OCI-LY7 (cell line): ENCODE measurements around the gene CLDN10. TPM values are rescaled to one million over a fixed set of nuclear protein-coding genes. Genes with fewer than 3 reads are reported as not detected.

Source experiments
- Bru-seq: library from RNA; stranded (reverse); fragments of 400-500 nt; gene quantifications from one replicate; lab custom pipeline; 2021; lab: Mats Ljungman, UMichigan
- BruChase-seq, 2 experiments: library from RNA; stranded (reverse); fragments of 400-500 nt; gene quantifications; one replicate each; lab custom pipeline; 2021; lab: Mats Ljungman, UMichigan
- BruUV-seq: library from RNA; stranded (reverse); fragments of 400-500 nt; replicated peaks from 2 replicates; lab custom pipeline; 2021; lab: Mats Ljungman, UMichigan
- CTCF ChIA-PET: fragments of 300-600 bp; sonication (Branson Sonifier 250); formaldehyde crosslinking; loops from one replicate; lab custom pipeline; 2022; ENCODE audit warnings: antibody characterized with exemption; ENCODE audit not compliant: unreplicated experiment; lab: Charles Lee
- POLR2A ChIA-PET: fragments of 300-600 bp; sonication (Branson Sonifier 250); formaldehyde crosslinking; loops from one replicate; lab custom pipeline; 2022; ENCODE audit warnings: antibody characterized with exemption; lab: Charles Lee
- DNase-seq: peaks from one replicate; pipeline ENCODE4 v3.0.0-alpha.2; 2015; ENCODE audit warnings: low spot score
- H2AFZ ChIP-seq: fragments of 200-600 bp; sonication (generic), shearing (Covaris generic); 2 replicates; pipeline ENCODE4 v1.6.1; 2014; ENCODE audit warnings: mild to moderate bottlenecking, antibody characterized with exemption, low read length, moderate library complexity
- H3K27ac ChIP-seq: fragments of 200-600 bp; sonication (generic); 2 replicates; pipeline ENCODE4 v1.5.1; 2014; ENCODE audit warnings: mixed run types, low read depth, mild to moderate bottlenecking, moderate library complexity, low read length, inconsistent platforms; ENCODE audit not compliant: poor library complexity, severe bottlenecking
- H3K36me3 ChIP-seq: fragments of 200-600 bp; sonication (generic); 2 replicates; pipeline ENCODE4 v1.6.1; 2014; ENCODE audit warnings: mild to moderate bottlenecking, antibody characterized with exemption, low read length, moderate library complexity, mixed read lengths; ENCODE audit not compliant: insufficient read depth
- H3K4me1 ChIP-seq: fragments of 200-600 bp; sonication (generic); 2 replicates; pipeline ENCODE4 v1.5.1; 2014; ENCODE audit warnings: mild to moderate bottlenecking, low read length; ENCODE audit not compliant: insufficient read depth, poor library complexity, severe bottlenecking
- H3K4me2 ChIP-seq: fragments of 200-600 bp; sonication (generic); 2 replicates; pipeline ENCODE4 v1.6.1; 2014; ENCODE audit warnings: mild to moderate bottlenecking, low read length
- H3K4me3 ChIP-seq: fragments of 200-600 bp; sonication (generic); 2 replicates; pipeline ENCODE4 v1.5.1; 2014; ENCODE audit warnings: mild to moderate bottlenecking, low read depth, low read length; ENCODE audit not compliant: poor library complexity, severe bottlenecking
- H3K79me2 ChIP-seq: fragments of 200-600 bp; sonication (generic); 2 replicates; pipeline ENCODE4 v1.6.1; 2016; ENCODE audit warnings: low read depth, mild to moderate bottlenecking, low read length, moderate library complexity, mixed read lengths; ENCODE audit not compliant: insufficient read depth
- H3K9me2 ChIP-seq: fragments of 200-600 bp; sonication (generic); 2 replicates; pipeline ENCODE4 v1.6.1; 2016; ENCODE audit warnings: mild to moderate bottlenecking, low read length, mixed read lengths; ENCODE audit not compliant: insufficient read depth
- H3K9me3 ChIP-seq: fragments of 200-600 bp; sonication (generic); 2 replicates; pipeline ENCODE4 v1.6.1; 2014; ENCODE audit warnings: mild to moderate bottlenecking, mixed run types, low read length, mixed read lengths
- H4K20me1 ChIP-seq: fragments of 200-600 bp; sonication (generic); 2 replicates; pipeline ENCODE4 v1.6.1; 2014; ENCODE audit warnings: mild to moderate bottlenecking, antibody characterized with exemption, low read length, moderate library complexity, mixed read lengths; ENCODE audit not compliant: insufficient read depth
- EZH2phosphoT487 ChIP-seq: fragments of 200-600 bp; sonication (generic); IDR thresholded peaks from 2 replicates; pipeline ENCODE4 v1.6.1; 2018; ENCODE audit warnings: low read depth, borderline replicate concordance, mild to moderate bottlenecking, mixed run types, antibody characterized with exemption, low read length, moderate library complexity, mixed read lengths
- intact Hi-C: fragments of 100-400 bp; cut with micrococcal nuclease; formaldehyde crosslinking; loops from one replicate; pipeline ENCODE4 v1.10.0; 2022; ENCODE audit not compliant: unreplicated experiment
- long read RNA-seq: library from polyadenylated mRNA; stranded (forward); transcript quantifications from one replicate; pipeline ENCODE4 v2.0.0, GENCODE V29; 2022
- total RNA-seq, 2 experiments: library from RNA; depleted of rRNA in 1 of 2; stranded (reverse); fragments of >200 nt in 1 of 2; shearing (Covaris generic) in 1 of 2; gene quantifications; 2 replicates each; pipeline ENCODE4 v1.2.3, GENCODE V29; 2014 to 2022
- TF ChIP-seq, protein P1 (sequence below): fragments of 200-600 bp; sonication (generic); conservative IDR thresholded peaks from 2 replicates; pipeline ENCODE4 v1.5.1; 2014; ENCODE audit warnings: mild to moderate bottlenecking, antibody characterized with exemption, low read length, moderate library complexity, mixed read lengths

Gene CLDN10, protein sequence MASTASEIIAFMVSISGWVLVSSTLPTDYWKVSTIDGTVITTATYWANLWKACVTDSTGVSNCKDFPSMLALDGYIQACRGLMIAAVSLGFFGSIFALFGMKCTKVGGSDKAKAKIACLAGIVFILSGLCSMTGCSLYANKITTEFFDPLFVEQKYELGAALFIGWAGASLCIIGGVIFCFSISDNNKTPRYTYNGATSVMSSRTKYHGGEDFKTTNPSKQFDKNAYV
- not detected in 2 replicates for total RNA-seq (2014; rRNA removed; shearing (Covaris generic))
- total RNA-seq (2022), result not detected in 2 replicates
- percentile 1 among the genes with signal in this experiment for Bru-seq, nascent RNA
- not detected for BruChase-seq, experiment 1, labeled RNA remaining after a 6-hour chase
- not detected for BruChase-seq, experiment 2, labeled RNA remaining after a 2-hour chase
- long read RNA-seq, result 0 reads

DNA sequence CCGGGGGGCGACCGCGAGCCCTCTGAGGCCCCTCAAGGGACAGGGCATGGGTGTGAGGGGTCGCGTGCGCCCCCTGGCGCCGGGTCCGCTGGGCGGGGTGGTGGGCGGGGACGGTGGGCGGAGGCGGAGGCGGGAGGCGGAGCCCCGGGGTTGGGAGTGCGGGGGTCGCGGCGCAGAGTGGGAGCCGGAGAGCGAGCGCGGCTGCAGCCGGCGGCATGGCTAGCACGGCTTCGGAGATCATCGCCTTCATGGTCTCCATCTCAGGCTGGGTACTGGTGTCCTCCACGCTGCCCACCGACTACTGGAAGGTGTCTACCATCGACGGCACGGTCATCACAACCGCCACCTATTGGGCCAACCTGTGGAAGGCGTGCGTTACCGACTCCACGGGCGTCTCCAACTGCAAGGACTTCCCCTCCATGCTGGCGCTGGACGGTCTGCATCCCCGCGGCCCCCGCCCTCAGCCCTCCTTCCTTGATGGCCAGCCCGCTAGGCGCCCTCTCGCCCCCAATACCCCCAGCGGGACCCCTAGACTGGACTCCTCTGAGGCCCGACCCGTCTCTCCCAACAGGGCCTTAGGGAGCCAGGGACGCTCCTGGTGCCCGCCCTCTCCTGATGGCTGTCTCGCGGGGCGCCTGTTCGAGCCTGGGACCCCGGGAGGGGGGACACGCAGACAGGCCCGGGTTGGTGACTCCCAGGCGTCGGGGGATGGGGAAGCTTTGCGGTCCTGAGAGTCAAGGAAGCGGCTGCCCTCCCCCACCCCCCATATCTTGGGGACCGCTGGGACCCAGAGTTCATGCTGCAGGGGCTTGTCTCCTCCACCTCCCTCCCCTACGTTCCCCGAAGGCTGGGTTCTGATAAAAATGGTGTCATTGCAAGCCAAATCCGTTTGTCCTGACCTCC, at the start of gene CLDN10:
Gene CLDN10 (plus strand): TSS at position 182 of the 903 bp plus-strand sequence. CDS start 34 bp downstream, at position 216.
- DNase-seq, result no peak
- BruUV-seq, result no TSS peak

DNA sequence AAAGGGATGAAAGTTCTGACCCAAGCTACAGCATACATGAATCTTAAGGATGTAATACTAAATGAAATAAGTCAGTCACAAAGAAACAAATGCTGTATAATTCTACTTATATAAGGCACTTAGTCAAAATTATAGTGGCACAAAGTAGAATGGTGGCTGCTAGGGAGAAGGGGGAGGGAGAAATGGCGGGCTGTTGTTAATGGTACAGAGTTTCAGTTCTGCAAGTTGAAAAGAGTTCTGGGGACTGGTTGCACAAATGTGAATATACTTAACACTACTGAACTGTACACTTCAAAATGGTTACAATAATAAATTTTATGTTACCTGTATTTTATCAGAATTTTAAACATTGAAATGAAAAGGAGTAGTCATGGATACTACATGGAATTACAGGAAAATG, 48.9 kb upstream of the CLDN10 start:
- Histone ChIP-seq H4K20me1 (no peaks in the 10 kb centered on the region), H3K36me3 (no peaks in the 10 kb centered on the region), H3K27ac (no peak overlapping the region), H3K79me2 (no peaks in the 10 kb centered on the region), H3K4me1 (no peaks in the 10 kb centered on the region), H3K9me3 (no peaks in the 10 kb centered on the region), H3K4me2 (no peak overlapping the region), H3K9me2 (no peaks in the 10 kb centered on the region), H2AFZ (no peak overlapping the region), H3K4me3 (no peak overlapping the region)
- no TSS peak for BruUV-seq
- intact Hi-C loops, result no loop called here
- ChIA-PET POLR2A (no interaction called here), CTCF (no interaction called here)
- DNase-seq, result no peak
- no peak for TF ChIP-seq EZH2phosphoT487
- TF ChIP-seq, protein P1, sequence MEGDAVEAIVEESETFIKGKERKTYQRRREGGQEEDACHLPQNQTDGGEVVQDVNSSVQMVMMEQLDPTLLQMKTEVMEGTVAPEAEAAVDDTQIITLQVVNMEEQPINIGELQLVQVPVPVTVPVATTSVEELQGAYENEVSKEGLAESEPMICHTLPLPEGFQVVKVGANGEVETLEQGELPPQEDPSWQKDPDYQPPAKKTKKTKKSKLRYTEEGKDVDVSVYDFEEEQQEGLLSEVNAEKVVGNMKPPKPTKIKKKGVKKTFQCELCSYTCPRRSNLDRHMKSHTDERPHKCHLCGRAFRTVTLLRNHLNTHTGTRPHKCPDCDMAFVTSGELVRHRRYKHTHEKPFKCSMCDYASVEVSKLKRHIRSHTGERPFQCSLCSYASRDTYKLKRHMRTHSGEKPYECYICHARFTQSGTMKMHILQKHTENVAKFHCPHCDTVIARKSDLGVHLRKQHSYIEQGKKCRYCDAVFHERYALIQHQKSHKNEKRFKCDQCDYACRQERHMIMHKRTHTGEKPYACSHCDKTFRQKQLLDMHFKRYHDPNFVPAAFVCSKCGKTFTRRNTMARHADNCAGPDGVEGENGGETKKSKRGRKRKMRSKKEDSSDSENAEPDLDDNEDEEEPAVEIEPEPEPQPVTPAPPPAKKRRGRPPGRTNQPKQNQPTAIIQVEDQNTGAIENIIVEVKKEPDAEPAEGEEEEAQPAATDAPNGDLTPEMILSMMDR, result no peak

More for the DNA sequence above, at the start of gene CLDN10:
- Histone ChIP-seq H2AFZ (no peak within 1 kb of the TSS), H4K20me1 (no peaks in the 10 kb centered on the region), H3K27ac (no peak within 1 kb of the TSS), H3K36me3 (no peaks in the 10 kb centered on the region), H3K79me2 (no peaks in the 10 kb centered on the region), H3K4me3 (no peak within 1 kb of the TSS), H3K4me2 (no peak within 1 kb of the TSS), H3K4me1 (no peaks in the 10 kb centered on the region), H3K9me2 (no peaks in the 10 kb centered on the region), H3K9me3 (no peaks in the 10 kb centered on the region)
- TF ChIP-seq, protein P1, result no peak
- no peak for TF ChIP-seq EZH2phosphoT487
- intact Hi-C loops, result no loop called here
- CTCF ChIA-PET, result no interaction called here
- POLR2A ChIA-PET, result no interaction called here
